ENCODE measurements around the gene BABAM2.

DNA sequence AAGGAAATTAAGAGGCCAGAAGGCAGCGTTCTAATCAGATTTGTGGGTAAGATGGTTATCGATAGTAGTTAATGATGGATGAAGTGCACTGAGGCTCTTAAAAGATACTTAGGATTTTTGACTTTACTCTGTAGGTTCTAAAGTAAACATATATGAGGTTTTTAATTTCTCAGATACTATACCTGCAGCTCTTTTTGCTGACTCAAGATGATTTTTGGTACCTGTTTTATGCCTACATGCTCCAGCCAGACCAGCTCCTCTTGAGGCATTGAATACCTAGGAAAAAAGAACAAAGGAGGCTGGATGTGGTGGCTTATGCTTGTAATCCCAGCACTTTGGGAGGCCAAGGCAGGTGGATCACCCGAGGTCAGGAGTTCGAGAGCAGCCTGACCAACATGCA lies 260.5 kb downstream of the BABAM2 start:
- TF ChIP-seq, protein P1, sequence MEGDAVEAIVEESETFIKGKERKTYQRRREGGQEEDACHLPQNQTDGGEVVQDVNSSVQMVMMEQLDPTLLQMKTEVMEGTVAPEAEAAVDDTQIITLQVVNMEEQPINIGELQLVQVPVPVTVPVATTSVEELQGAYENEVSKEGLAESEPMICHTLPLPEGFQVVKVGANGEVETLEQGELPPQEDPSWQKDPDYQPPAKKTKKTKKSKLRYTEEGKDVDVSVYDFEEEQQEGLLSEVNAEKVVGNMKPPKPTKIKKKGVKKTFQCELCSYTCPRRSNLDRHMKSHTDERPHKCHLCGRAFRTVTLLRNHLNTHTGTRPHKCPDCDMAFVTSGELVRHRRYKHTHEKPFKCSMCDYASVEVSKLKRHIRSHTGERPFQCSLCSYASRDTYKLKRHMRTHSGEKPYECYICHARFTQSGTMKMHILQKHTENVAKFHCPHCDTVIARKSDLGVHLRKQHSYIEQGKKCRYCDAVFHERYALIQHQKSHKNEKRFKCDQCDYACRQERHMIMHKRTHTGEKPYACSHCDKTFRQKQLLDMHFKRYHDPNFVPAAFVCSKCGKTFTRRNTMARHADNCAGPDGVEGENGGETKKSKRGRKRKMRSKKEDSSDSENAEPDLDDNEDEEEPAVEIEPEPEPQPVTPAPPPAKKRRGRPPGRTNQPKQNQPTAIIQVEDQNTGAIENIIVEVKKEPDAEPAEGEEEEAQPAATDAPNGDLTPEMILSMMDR (conservative IDR thresholded peaks at IDR 0.05; ENCODE audit: low read depth in 2 of 2) = no peak
- TF ChIP-seq POLR2AphosphoS5 (IDR thresholded peaks at IDR 0.05; ENCODE audit: low read depth) (no peak), CREB1 (CRISPR knock-in tag; IDR thresholded peaks at IDR 0.05; ENCODE audit: low read depth) (no peak), EZH2 (IDR thresholded peaks at IDR 0.05; ENCODE audit: low read depth, unreplicated experiment) (no peak), REST (IDR thresholded peaks at IDR 0.05; ENCODE audit: unreplicated experiment) (no peak), JUNB (IDR thresholded peaks at IDR 0.05; ENCODE audit: unreplicated experiment) (no peak), EZH2phosphoT487 (IDR thresholded peaks at IDR 0.05; ENCODE audit: unreplicated experiment) (no peak)
- TF ChIP-seq, protein P2, sequence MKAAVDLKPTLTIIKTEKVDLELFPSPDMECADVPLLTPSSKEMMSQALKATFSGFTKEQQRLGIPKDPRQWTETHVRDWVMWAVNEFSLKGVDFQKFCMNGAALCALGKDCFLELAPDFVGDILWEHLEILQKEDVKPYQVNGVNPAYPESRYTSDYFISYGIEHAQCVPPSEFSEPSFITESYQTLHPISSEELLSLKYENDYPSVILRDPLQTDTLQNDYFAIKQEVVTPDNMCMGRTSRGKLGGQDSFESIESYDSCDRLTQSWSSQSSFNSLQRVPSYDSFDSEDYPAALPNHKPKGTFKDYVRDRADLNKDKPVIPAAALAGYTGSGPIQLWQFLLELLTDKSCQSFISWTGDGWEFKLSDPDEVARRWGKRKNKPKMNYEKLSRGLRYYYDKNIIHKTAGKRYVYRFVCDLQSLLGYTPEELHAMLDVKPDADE (IDR thresholded peaks at IDR 0.05) = no peak
